Measurements from ENCODE around the gene SELENOF.

SELENOF gene

GRCh38 chr1:86939406-86939805 is 25.5 kb upstream of the SELENOF start:
- H3K36me3 ChIP-seq (ENCODE audit: insufficient read depth, low read length), result no peaks in the 10 kb centered on the region
- no peaks in the 10 kb centered on the region for H3K9me2 ChIP-seq (ENCODE audit: low read depth, low read length)
- H3K4me1 ChIP-seq (ENCODE audit: insufficient read depth, low read length, severe bottlenecking), result peaks cover 44% of the 10 kb centered on the region
- H2AFZ ChIP-seq (ENCODE audit: low read length), result no peak overlapping the region
- H3F3A ChIP-seq (ENCODE audit: insufficient read depth, low read length), result no peaks in the 10 kb centered on the region
- no peak overlapping the region for H3K27ac ChIP-seq (ENCODE audit: low read depth, low read length, poor library complexity, severe bottlenecking)
- H3K79me2 ChIP-seq (ENCODE audit: insufficient read depth, low read length), result peaks cover 95% of the 10 kb centered on the region
- no peak overlapping the region for H3K4me3 ChIP-seq (ENCODE audit: low read depth, low read length, poor library complexity, severe bottlenecking)
- H3K4me2 ChIP-seq (ENCODE audit: low read length), result no peak overlapping the region
- H3K9ac ChIP-seq (ENCODE audit: low read length), result no peak overlapping the region
- H3K9me3 ChIP-seq (ENCODE audit: low read length), result no peaks in the 10 kb centered on the region
- H3K27me3 ChIP-seq (ENCODE audit: insufficient read depth, low read length), result no peaks in the 10 kb centered on the region
- no peak for TF ChIP-seq CTCF (IDR thresholded peaks at IDR 0.05; ENCODE audit: low read length)
- no peak for TF ChIP-seq EZH2 (IDR thresholded peaks at IDR 0.05; ENCODE audit: borderline replicate concordance, low read length)
- H4K20me1 ChIP-seq (ENCODE audit: insufficient read depth, low read length), result no peaks in the 10 kb centered on the region

GRCh38 chr1:86938855-86939254 is 24.9 kb upstream of the SELENOF start:
- Histone ChIP-seq H3K4me2 (ENCODE audit: low read length) (peak overlapping the region; percentile 28; the same call in 1 of the 2 replicates), H3K9me2 (ENCODE audit: low read depth, low read length) (no peaks in the 10 kb centered on the region), H3K79me2 (ENCODE audit: insufficient read depth, low read length) (peaks cover 95% of the 10 kb centered on the region), H3K27ac (ENCODE audit: low read depth, low read length, poor library complexity, severe bottlenecking) (peak overlapping the region; percentile 37), H3K4me1 (ENCODE audit: insufficient read depth, low read length, severe bottlenecking) (peaks cover 49% of the 10 kb centered on the region), H4K20me1 (ENCODE audit: insufficient read depth, low read length) (no peaks in the 10 kb centered on the region), H3K4me3 (ENCODE audit: low read depth, low read length, poor library complexity, severe bottlenecking) (no peak overlapping the region), H2AFZ (ENCODE audit: low read length) (no peak overlapping the region), H3K36me3 (ENCODE audit: insufficient read depth, low read length) (no peaks in the 10 kb centered on the region), H3F3A (ENCODE audit: insufficient read depth, low read length) (no peaks in the 10 kb centered on the region), H3K9me3 (ENCODE audit: low read length) (no peaks in the 10 kb centered on the region), H3K9ac (ENCODE audit: low read length) (no peak overlapping the region), H3K27me3 (ENCODE audit: insufficient read depth, low read length) (no peaks in the 10 kb centered on the region)
- TF ChIP-seq EZH2 (IDR thresholded peaks at IDR 0.05; ENCODE audit: borderline replicate concordance, low read length), result no peak
- no peak for TF ChIP-seq CTCF (IDR thresholded peaks at IDR 0.05; ENCODE audit: low read length)

GRCh38 chr1:86938450-86938849 is 24.5 kb upstream of the SELENOF start:
- Histone ChIP-seq H3K79me2 (ENCODE audit: insufficient read depth, low read length) (peaks cover 98% of the 10 kb centered on the region), H2AFZ (ENCODE audit: low read length) (no peak overlapping the region), H3K27me3 (ENCODE audit: insufficient read depth, low read length) (no peaks in the 10 kb centered on the region), H3K36me3 (ENCODE audit: insufficient read depth, low read length) (no peaks in the 10 kb centered on the region), H3K4me3 (ENCODE audit: low read depth, low read length, poor library complexity, severe bottlenecking) (no peak overlapping the region), H3F3A (ENCODE audit: insufficient read depth, low read length) (no peaks in the 10 kb centered on the region), H3K4me2 (ENCODE audit: low read length) (peak overlapping the region; percentile 28; the same call in 1 of the 2 replicates), H3K9me3 (ENCODE audit: low read length) (no peaks in the 10 kb centered on the region), H3K27ac (ENCODE audit: low read depth, low read length, poor library complexity, severe bottlenecking) (peak overlapping the region; percentile 37), H4K20me1 (ENCODE audit: insufficient read depth, low read length) (no peaks in the 10 kb centered on the region), H3K4me1 (ENCODE audit: insufficient read depth, low read length, severe bottlenecking) (peaks cover 53% of the 10 kb centered on the region), H3K9me2 (ENCODE audit: low read depth, low read length) (no peaks in the 10 kb centered on the region), H3K9ac (ENCODE audit: low read length) (no peak overlapping the region)
- TF ChIP-seq EZH2 (IDR thresholded peaks at IDR 0.05; ENCODE audit: borderline replicate concordance, low read length), result no peak

Data from OCI-LY1 (cell line).